Measurements from ENCODE around the gene GPR37.

Gene GPR37, protein sequence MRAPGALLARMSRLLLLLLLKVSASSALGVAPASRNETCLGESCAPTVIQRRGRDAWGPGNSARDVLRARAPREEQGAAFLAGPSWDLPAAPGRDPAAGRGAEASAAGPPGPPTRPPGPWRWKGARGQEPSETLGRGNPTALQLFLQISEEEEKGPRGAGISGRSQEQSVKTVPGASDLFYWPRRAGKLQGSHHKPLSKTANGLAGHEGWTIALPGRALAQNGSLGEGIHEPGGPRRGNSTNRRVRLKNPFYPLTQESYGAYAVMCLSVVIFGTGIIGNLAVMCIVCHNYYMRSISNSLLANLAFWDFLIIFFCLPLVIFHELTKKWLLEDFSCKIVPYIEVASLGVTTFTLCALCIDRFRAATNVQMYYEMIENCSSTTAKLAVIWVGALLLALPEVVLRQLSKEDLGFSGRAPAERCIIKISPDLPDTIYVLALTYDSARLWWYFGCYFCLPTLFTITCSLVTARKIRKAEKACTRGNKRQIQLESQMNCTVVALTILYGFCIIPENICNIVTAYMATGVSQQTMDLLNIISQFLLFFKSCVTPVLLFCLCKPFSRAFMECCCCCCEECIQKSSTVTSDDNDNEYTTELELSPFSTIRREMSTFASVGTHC

DNA sequence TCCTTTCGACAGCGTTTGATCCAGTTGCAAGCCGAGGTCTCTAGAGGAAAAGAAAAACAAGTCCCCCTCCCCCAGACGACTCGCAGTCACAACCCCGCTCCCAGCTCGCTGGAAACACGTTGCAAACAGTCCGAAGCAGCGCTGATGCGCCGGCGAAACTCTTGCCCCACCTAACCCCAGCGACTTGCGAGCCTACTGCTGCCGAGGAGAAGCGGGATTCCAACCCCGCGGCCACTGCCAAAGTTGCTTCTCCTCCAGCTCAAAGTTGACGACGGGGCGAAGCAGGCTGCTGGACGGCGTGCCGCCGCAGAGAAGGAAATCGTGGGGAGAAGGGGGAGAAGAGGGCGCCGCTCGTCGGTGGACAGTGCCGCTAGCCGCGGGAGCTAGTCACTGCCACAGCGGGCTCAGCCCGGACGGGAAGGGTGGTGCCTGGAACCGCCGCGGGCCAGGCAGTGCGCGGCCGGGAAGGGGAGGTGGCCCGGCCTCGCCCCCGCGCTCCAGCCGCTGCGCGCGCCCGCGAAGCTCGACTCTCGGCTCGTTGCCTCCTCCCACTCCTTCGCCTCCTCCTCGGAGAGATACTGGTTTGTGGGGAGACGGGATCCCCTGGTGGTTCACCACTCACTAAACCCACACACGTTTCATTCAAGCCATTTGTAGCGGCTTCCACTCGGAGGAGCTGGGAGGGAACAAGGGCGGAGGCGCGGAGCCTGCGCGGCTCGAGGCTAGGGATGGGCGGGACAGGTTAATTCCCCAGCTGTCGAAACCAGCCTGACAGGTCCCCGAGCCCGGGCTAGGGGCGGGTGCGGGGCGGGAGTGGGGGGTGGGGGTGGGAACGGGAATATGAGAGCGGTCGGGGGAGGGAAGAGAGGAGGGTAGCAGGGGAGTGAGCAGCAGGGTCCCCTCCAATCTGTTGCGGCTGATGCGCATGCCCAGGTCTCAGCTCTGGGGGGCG, at the start of gene GPR37:
Gene GPR37, minus strand, starts transcription at position 392 of the 952 bp plus-strand sequence. CDS start 816 bp downstream, outside the sequence.
- peak; percentile 27 for DNase-seq (ENCODE audit: low spot score)

DNA sequence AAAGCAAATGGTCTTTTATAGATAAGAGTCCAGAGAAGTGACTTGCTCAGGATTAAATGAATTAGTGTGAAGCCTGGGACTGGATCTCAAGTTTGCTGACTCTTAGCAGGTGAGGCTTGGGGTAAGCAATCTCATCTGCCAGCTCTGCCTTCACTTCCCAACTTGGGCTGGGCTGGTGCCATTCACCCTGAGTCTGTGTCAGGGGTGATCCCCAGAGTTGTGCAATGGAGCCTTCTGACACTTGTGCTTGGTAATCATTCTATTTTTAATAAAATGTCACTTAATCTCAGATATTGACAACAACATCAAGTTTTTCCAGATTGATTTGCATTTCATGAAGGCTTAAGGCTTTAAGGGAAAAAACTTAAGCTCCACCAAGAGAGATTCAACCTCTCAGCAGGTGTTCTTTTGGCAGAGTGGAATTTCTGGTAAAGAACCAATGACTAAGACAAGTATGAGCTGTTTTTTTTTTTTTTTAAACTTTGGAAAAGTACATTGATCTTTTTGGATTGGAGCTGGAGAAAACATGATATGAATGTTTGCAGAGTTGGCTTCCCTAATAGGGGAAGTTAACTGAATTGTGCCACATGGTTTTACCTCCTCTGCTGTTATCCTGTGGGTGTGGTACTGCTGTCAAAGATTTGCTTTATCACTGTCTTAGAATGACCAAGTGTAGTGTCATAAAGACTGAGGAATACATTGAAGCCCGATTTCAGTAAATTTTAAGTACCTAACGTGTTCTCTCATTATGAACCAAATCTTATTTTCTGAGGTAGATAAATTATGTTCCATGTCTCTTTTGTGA, 48.6 kb upstream of the GPR37 start:
- DNase-seq (ENCODE audit: low spot score), result no peak

DNA sequence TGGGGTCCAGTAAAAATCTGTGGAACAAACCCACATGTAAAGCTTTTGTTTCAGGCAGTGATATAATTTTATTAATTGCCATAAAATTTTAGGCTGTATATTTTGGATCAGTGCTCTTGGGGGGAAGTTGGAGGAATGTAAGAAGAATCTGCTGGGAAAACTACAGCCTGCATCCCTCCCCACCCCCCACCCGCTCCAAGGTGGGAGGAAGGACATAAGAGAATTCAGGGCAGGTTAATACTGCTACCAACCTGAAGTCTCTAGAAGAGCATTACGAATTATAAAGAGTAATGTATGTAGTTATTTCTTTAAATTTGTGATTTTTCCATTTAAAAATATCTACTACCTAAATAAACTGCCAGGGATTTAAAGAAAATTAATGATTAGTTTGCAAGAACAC, 47.2 kb upstream of the GPR37 start:
- DNase-seq (ENCODE audit: low spot score), result no peak

DNA sequence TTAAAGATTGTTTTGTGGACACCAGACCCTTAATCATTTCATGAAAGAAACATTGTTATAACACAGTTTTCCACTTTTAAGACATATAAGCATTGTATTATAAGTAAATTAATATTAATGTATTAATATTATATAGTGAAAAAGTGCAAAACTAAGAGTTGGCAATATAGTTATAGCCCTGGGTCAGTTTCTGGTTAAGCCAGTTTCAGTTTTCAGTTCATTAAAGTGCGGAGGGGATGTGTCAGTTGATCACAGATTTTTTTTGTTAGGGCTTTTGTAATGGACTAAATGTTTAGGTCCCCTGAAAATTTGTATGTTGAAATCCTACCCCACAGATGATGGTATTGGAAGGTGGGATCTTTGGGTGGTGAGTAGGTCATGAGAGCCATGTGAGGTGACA, 45.7 kb upstream of the GPR37 start:
- no peak for DNase-seq (ENCODE audit: low spot score)

DNA sequence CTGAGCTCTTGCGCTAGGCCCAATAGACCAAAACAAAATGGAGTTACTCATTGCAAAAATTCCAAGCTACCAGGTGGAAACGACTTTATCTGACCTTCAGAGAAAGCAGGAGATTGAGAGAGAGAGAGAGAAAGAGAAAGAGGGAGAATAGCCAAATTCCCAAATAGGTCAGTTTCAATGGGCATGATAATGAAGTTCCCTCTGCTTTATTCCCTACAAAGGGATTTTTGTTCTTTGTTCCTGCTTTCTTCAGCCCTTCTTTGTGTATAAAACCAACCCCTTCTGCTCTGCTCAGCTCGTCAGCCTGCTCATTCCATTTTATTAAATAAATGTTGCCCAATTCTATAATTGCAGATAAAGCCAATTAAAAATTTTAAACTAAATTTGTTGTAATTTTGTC, 45.0 kb upstream of the GPR37 start:
- no peak for DNase-seq (ENCODE audit: low spot score)

DNA sequence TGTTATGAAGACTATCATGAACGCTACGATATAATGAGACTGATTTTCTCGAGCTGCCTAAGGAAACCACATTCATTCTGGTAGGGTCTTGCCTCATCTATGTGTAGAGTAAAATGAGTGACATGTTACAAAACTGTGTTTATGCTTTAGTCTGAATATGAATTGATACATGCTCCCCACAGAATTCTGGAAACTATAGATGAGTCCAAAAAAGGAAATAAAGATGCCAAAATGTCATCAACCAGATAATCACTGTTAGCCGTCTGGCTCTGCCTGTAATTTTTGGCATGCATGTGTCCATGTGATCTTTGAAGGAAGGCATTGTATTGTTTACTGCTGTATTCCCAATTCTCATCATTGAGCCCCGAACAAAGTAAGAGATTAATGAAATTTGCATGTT, 42.6 kb upstream of the GPR37 start:
- no peak for DNase-seq (ENCODE audit: low spot score)

DNA sequence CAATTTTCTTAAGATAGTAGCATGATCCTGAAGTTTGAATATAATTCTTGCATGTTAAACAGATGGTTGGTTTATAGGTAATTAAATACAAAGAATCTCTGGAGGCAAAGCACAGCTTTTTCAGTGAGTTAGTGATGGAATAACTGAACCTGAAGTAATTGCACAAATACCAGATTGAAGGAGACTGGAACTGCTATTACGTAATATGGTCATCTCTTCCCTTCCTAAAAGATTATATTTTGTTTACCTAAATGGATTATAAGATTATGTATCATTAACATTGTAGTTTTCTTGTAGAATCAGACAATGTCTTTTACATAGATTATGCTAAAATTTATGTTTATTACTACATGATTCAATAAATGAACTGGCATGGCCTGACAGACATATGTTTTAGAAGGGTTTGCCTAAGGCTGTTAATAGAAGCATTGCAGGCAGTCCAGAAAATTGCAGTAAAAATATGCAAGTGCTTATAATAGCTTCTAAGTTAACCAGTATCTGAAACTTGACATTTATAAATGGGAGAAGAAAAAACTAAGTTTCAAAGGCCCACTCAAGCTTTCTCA, 35.8 kb upstream of the GPR37 start:
- no peak for DNase-seq (ENCODE audit: low spot score)

DNA sequence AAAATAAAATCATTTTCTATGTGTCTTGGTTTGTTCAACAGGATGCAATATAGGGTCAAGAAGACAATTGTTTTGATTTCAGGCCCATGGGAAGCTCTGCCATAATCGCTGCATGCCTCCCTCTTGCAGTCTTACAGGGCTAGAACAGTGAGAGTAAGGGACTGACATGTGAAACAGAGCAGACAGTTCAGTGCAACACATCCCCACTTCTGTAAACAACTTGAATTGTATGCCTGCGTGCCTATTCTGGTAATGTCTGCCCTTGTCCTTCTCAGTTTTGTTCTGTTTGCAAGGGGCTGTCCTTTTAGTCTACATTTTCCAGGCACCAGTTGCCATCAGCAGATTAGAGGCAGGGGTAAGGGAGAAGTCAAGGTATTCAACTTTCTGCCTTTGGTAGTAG, 34.8 kb upstream of the GPR37 start:
- no peak for DNase-seq (ENCODE audit: low spot score)

DNA sequence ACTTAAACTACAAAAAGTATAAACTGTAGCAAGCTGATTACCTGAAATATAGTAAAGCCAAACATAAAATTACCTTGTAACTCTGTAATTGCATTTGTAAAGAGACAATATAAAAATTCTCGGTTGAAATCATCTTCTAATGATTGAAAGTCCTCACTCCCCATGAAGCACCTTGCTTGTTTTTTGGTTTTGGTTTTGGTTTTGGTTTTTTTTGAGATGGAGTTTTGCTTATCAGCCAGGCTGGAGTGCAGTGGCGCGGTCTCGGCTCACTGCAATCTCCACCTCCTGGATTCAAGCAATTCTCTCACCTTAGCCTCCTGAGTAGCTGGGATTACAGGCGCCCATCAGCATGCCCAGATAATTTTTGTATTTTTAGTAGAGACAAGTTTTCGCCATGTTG, 33.9 kb upstream of the GPR37 start:
- no peak for DNase-seq (ENCODE audit: low spot score)

DNA sequence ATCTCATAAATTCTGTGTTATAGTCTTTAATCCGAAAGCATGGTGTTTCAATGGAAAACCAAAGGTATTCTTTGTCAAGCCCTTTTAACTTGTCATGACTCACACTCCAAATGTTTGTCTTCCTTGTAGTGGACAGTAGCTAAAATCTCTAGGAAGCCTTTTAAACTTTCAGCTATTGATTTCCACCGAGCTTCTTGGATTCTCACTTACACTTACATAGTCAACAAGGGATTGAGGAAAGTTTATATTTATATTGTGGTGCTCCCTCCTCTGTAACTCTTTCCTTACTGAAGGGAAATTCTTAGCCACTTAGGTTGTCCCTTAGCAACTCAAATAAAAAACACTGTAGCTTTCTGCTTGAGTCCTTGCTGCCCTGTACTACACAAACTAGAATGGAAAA, 31.2 kb upstream of the GPR37 start:
- no peak for DNase-seq (ENCODE audit: low spot score)

DNA sequence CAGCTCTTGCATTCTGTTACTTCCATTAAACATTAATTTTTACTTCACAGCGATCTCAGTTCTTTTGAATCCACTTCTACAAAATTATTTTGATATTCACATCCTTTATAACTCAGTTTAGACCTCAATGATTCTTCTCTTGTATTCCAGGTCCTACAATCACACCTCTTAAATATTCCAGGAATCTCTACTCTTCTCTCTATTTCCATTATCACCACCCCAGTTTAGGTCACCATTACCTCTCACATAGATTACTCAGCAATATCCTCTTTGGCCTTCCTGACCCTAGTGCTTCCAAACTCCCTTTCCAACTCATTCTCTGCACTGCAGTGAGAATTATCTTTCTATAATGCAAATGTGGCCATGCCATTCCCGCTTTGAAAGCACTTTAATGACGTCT, 27.1 kb upstream of the GPR37 start:
- no peak for DNase-seq (ENCODE audit: low spot score)

DNA sequence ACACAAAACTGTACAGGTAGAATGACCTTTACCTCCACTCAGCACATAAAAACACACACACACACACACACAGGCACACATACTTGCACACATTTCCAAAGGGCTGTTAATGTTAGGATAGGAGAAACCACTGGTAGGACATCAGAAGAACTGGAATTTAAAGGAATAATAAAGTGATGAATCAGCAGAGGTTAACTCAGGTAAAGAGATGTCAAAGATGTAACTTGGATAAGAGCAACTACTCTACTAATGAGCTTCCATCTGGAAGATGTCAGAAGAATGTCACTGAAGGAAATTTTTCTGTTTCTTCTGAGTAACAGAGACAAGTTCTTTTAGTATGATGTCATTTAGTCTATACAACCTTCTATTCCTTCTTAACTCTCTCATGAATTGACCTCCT, 26.4 kb upstream of the GPR37 start:
- DNase-seq (ENCODE audit: low spot score), result no peak

DNA sequence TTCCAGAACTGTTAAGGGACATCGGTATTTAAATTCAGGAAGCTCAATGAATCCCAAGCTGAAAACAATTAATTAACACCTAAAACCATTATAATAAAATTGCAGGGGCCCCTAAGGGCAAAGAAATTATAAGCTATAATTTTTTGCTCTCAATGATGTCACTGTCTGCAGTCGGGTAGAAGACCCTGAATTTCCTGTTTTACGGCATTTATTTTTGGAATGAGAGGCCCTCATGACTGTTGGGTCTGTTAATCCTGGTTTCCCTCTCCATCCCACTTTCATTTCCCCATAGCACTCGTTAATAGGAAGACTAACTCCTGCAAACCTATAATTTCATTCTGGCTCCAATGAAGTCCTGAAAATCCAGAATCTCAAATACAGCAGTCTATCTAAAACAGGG, 25.8 kb upstream of the GPR37 start:
- DNase-seq (ENCODE audit: low spot score), result no peak

DNA sequence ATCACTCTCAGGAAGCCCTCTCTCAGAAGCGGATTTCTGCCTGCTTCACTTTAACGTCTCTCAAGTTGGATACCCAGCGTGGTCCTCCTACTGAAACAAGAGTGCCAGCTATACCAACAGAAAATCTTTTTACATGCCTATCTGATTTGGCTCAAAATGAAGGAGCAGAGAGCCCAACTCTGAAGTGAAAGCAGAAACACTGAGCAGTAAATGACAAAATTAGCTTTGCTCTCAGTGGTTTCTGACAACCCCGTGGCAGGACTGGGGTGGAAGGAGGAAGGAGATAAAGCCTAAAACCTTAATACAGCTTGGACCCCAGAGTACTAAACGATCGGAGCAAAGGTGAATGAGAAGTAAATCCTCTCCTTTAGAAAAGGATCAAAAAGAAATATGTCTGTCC, 25.1 kb upstream of the GPR37 start:
- DNase-seq (ENCODE audit: low spot score), result no peak

DNA sequence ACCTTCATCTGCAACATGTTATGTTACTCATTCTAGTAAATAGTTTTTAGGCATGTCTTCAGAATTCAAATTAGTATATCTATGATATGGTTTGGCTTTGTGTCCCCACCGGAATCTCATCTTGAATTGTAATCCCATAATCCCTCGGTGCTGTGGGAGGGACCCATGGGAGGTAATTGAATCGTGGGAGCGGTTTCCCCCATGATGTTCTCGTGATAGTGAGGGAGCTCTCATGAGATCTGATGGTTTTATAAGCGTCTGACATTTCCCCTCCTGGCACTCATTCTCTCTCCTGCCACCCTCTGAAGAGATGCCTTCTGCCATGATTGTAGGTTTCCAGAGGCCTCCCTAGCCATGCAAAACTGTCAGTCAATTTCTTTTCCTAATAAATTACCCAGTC, 20.4 kb upstream of the GPR37 start:
- no peak for DNase-seq (ENCODE audit: low spot score)

DNA sequence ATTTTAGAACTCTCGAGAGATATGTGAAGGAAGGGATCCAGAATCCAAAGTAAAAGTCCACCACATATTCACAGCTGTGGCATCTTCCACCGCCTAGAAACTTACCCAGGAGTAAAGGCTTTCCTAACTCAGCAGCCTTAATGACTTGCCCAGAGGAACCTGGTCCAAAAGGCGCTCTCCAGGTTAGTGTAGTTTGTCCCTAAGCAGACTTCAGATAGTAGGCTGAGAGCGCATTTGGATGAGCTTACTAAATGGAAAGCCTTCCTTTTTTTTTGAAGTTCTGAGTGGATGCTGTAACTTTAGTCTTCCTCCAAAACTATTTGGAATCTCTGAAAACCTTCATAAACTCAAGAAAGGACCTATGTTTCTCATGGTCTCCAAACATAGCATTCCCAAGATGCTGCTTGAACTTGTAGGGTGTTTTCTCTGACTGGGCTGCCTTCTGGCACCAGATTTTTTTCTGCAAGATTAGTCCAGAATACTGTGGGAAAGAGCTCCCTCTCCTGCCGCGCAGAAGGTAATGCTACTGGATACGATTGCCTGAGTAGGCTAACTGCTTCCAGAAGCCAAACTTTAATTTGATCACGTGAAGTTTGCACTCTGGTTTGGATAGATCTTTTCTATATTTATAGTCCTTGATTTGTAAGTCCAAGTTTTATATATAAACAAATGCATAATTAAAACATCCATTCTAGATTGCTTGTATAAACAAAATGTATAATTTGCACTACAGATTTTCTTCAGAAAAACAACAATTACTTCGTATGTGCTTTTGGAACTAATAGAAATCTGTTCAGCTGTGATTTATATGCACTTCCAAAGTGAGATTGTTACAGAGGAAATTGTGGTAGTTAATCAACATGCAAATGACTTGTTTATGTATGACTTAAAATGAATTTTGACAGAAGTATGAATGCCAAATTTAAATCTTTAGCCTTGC, 19.6 kb upstream of the GPR37 start:
- DNase-seq (ENCODE audit: low spot score), result peak; percentile 54

DNA sequence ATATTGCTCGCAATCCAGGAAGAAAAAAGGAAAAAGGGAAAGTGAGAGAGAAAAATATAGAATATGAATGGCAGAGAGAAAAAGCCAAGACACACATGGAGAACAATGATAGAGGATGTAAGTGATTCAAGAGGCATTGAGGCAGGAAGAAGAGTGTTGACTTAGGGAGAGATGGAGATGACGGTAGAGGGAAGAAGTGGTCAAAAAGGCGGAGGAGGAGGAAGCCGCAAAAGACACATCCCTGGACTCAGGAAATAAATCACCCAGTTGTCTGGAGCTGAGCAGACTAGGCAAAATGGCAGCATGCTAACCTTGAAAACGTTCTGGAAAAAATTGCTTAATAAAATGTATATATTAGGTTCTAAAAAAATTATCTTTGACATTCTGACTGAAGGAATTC, 17.7 kb upstream of the GPR37 start:
- no peak for DNase-seq (ENCODE audit: low spot score)

DNA sequence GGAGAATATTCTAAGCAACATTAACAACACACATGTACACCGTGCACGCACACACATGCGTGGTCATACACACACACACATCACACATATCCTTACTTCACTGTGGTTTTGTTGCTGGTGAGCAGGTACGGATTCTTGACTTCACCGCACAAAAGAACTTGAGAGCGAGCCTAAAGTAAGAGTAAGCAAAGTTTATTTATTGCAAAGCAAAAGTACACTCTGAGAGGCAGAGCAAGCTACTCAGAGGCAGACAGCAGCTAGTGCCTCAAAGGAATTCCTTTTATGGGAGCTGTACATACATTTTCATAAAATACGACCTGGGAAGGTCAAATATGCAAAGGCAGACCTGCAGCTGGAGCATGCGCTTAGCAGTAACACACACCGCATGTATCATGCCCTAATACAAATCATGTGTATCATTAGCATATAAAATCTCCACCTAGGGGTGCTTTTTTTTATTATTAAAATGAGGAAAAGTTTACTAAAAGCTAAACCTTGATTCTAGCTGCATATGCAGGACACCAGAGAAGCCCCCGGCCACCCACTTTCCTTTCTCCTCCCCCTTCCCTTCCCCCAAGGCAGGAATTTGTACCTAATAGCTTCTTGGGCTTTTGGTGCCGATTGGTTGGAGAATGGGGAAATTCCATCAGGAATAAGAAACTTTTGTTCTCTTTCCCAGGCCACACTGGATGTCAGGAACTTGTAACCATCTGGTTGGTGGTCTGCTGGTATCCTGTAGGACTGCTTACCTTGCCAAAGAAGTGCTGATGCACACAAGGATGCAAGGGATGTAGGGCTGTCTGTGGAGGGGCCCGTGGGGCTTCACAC, 16.5 kb upstream of the GPR37 start:
- DNase-seq (ENCODE audit: low spot score), result no peak

DNA sequence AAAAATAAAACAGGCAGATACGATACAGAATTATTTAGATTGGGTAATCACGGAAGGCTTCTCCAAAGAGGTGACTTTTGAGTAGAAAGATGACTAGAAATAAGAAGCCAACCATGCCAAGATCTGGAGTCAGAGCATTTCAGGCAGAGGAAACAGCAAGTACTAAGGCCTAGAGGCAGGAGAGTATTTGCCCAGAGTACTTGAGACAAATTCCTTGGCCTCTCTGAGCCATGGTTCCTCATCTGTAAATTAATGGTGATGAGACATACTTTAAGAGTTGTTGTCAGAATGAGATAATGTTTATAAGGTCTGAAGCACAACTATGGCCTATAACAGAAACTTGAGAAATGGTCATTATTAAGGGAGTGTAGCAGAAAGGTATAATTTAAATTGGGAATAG, 15.8 kb upstream of the GPR37 start:
- DNase-seq (ENCODE audit: low spot score), result no peak

DNA sequence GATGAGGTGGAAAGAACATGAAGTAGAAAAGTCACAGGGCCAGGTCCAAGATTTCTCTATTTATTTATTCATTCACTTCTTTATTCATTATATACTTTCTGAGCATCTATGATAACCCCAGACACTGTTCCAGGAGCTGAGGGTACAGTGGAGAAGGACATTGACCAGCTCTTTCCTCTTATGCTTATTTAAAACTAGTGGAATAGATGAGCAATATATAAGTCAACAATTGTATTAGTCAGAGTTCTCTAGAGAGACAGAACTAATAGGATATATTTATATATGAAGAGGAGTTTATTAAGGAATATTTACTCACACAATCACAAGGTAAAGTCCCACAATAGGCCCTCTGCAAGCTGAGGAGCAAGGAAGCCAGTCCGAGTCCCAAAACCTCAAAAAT, 15.0 kb upstream of the GPR37 start:
- DNase-seq (ENCODE audit: low spot score), result no peak
